GM23338 (cell line): ENCODE measurements around the gene SLC35A4. TPM values are rescaled to one million over a fixed set of nuclear protein-coding genes. Genes with fewer than 3 reads are reported as not detected.

Source experiments
- ATAC-seq: fragments of 200-7000 bp; cut with Tn5 transposase; 3 replicates; pipeline ENCODE4 v1.9.1; 2020
- DNase-seq: peaks from one replicate; pipeline ENCODE4 v3.0.0-alpha.2; 2015; ENCODE audit warnings: low spot score
- H2AFZ ChIP-seq: fragments of 200-600 bp; sonication (generic); 2 replicates; pipeline ENCODE4 v1.8.0; 2016; ENCODE audit warnings: antibody characterized with exemption, mild to moderate bottlenecking, moderate library complexity
- H3F3A ChIP-seq: fragments of 200-600 bp; sonication (generic); replicated peaks from 2 replicates; pipeline ENCODE4 v1.8.0; 2017; ENCODE audit warnings: antibody characterized with exemption, mixed run types, low read depth
- H3K27ac ChIP-seq: fragments of 200-600 bp; sonication (generic); 2 replicates; pipeline ENCODE4 v1.6.1; 2016; ENCODE audit warnings: low read depth
- H3K27me3 ChIP-seq: fragments of 200-600 bp; sonication (generic); 2 replicates; pipeline ENCODE4 v1.8.0; 2016; ENCODE audit warnings: mild to moderate bottlenecking, mixed run types, moderate library complexity; ENCODE audit not compliant: insufficient read depth
- H3K36me3 ChIP-seq: fragments of 200-600 bp; sonication (generic); 2 replicates; pipeline ENCODE4 v1.8.0; 2016; ENCODE audit warnings: mild to moderate bottlenecking; ENCODE audit not compliant: insufficient read depth
- H3K4me1 ChIP-seq: fragments of 200-600 bp; sonication (generic); 2 replicates; pipeline ENCODE4 v1.8.0; 2016; ENCODE audit warnings: mild to moderate bottlenecking, moderate library complexity; ENCODE audit not compliant: insufficient read depth
- H3K4me2 ChIP-seq: fragments of 200-600 bp; sonication (generic); 2 replicates; pipeline ENCODE4 v1.7.1; 2017; ENCODE audit warnings: mixed run types
- H3K4me3 ChIP-seq: fragments of 200-600 bp; sonication (generic); 2 replicates; pipeline ENCODE4 v1.6.1; 2016; ENCODE audit warnings: mixed run types
- H3K79me2 ChIP-seq: fragments of 200-600 bp; sonication (generic); replicated peaks from 2 replicates; pipeline ENCODE4 v1.8.0; 2017; ENCODE audit warnings: mild to moderate bottlenecking; ENCODE audit not compliant: insufficient read depth
- H3K9me2 ChIP-seq: fragments of 200-600 bp; sonication (generic); 2 replicates; pipeline ENCODE4 v1.8.0; 2017; ENCODE audit not compliant: insufficient read depth
- H4K20me1 ChIP-seq: fragments of 200-600 bp; sonication (generic); replicated peaks from 2 replicates; pipeline ENCODE4 v1.8.0; 2017; ENCODE audit warnings: mild to moderate bottlenecking; ENCODE audit not compliant: insufficient read depth
- H3K27ac Mint-ChIP-seq: 2 replicates; pipeline ENCODE4 v1.8.0; 2020; ENCODE audit warnings: inconsistent platforms, mild to moderate bottlenecking, moderate library complexity, mixed read lengths
- H3K27me3 Mint-ChIP-seq: 3 replicates; pipeline ENCODE4 v1.8.0; 2022; ENCODE audit warnings: low read depth, mild to moderate bottlenecking, moderate library complexity, mixed read lengths, inconsistent platforms; ENCODE audit not compliant: insufficient read depth, poor library complexity
- H3K36me3 Mint-ChIP-seq: 3 replicates; pipeline ENCODE4 v1.8.0; 2021; ENCODE audit warnings: low read depth, mild to moderate bottlenecking, inconsistent platforms, moderate library complexity, mixed read lengths
- H3K4me1 Mint-ChIP-seq: 3 replicates; pipeline ENCODE4 v1.8.0; 2020; ENCODE audit warnings: mild to moderate bottlenecking, inconsistent platforms, mixed read lengths
- H3K4me3 Mint-ChIP-seq: 3 replicates; pipeline ENCODE4 v1.8.0; 2021; ENCODE audit warnings: moderate library complexity, mild to moderate bottlenecking, inconsistent platforms, mixed read lengths
- H3K9me3 Mint-ChIP-seq: 3 replicates; pipeline ENCODE4 v1.8.0; 2020; ENCODE audit warnings: moderate library complexity, mild to moderate bottlenecking, inconsistent platforms, mixed read lengths
- CREB1 ChIP-seq: fragments of 250-450 bp; sonication (Bioruptor Pico); IDR thresholded peaks from 2 replicates; pipeline ENCODE4 v1.5.0; 2020; ENCODE audit warnings: low read depth, mild to moderate bottlenecking, moderate library complexity
- ETS1 ChIP-seq: IDR thresholded peaks from 2 replicates; pipeline ENCODE4 v1.6.1; 2016; ENCODE audit warnings: antibody characterized with exemption
- EZH2 ChIP-seq: fragments of 200-600 bp; sonication (generic); IDR thresholded peaks from one replicate; pipeline ENCODE4 v1.8.0; 2017; ENCODE audit warnings: antibody characterized with exemption, mild to moderate bottlenecking, low read depth; ENCODE audit not compliant: unreplicated experiment
- EZH2phosphoT487 ChIP-seq: fragments of 200-600 bp; sonication (generic); IDR thresholded peaks from one replicate; pipeline ENCODE4 v1.8.1; 2018; ENCODE audit warnings: antibody characterized with exemption; ENCODE audit not compliant: unreplicated experiment
- JUNB ChIP-seq: IDR thresholded peaks from one replicate; pipeline ENCODE4 v1.6.1; 2016; ENCODE audit warnings: antibody characterized with exemption; ENCODE audit not compliant: unreplicated experiment
- NANOG ChIP-seq: IDR thresholded peaks from 2 replicates; pipeline ENCODE4 v1.6.1; 2016; ENCODE audit warnings: antibody characterized with exemption, borderline replicate concordance
- POLR2AphosphoS5 ChIP-seq: IDR thresholded peaks from 2 replicates; pipeline ENCODE4 v1.6.1; 2016; ENCODE audit warnings: antibody characterized with exemption, low read depth
- ZNF114 ChIP-seq: fragments of 250-450 bp; sonication (Bioruptor Pico); IDR thresholded peaks from 2 replicates; pipeline ENCODE4 v1.5.0; 2020; ENCODE audit warnings: mild to moderate bottlenecking, moderate library complexity
- ZNF331 ChIP-seq: fragments of 250-450 bp; sonication (Bioruptor Pico); IDR thresholded peaks from 2 replicates; pipeline ENCODE4 v1.5.0; 2020; ENCODE audit warnings: low read depth, mild to moderate bottlenecking, moderate library complexity
- ZNF462 ChIP-seq: fragments of 250-450 bp; sonication (Bioruptor Pico); IDR thresholded peaks from 2 replicates; pipeline ENCODE4 v1.5.0; 2020; ENCODE audit warnings: mild to moderate bottlenecking, moderate library complexity
- polyA plus RNA-seq: library from polyadenylated mRNA; unstranded; fragments of >200 nt; fragmentation: Nextera tagmentation; extraction: Ambion mirVana; gene quantifications from 2 replicates; pipeline ENCODE4 v1.2.1, GENCODE V29; 2016
- total RNA-seq: library from RNA; depleted of rRNA; stranded (reverse); fragments of >200 nt; shearing (Covaris generic); gene quantifications from 2 replicates; pipeline ENCODE4 v1.2.3, GENCODE V29; 2014
- TF ChIP-seq, protein P1 (sequence below), 2 experiments: fragments of 200-600 bp in 1 of 2; sonication (generic) in 1 of 2; conservative IDR thresholded peaks; 2 replicates each; pipeline versions ENCODE4 v1.5.1 to v1.6.1; 2016 to 2017; ENCODE audit warnings: antibody characterized with exemption in 2 of 2, low read depth in 2 of 2, mild to moderate bottlenecking in 2 of 2, moderate library complexity in 1 of 2
- TF ChIP-seq, protein P2 (sequence below): IDR thresholded peaks from one replicate; pipeline ENCODE4 v1.6.1; 2018; ENCODE audit warnings: antibody characterized with exemption; ENCODE audit not compliant: unreplicated experiment

The SLC35A4 gene
- total and polyA plus RNA-seq, 2 experiments from 2014 or later: 17.7 to 39.1 TPM

GRCh38 chr5:140556438-140556837 is 8.2 kb upstream of the SLC35A4 start:
- no peaks in the 10 kb centered on the region; the same call in 1 of the 2 replicates for H3K9me2 ChIP-seq
- H3K4me1 ChIP-seq: peaks cover 18% of the 10 kb centered on the region
- Mint-ChIP-seq H3K4me1 (peaks cover 21% of the 10 kb centered on the region), H3K27ac (peak overlapping the region; percentile 93), H3K9me3 (no peaks in the 10 kb centered on the region; the same call in 2 of the 3 replicates), H3K4me3 (peak overlapping the region; percentile 80), H3K27me3 (peaks cover 14% of the 10 kb centered on the region), H3K36me3 (peaks cover 24% of the 10 kb centered on the region)
- no peaks in the 10 kb centered on the region for H3K27me3 ChIP-seq
- TF ChIP-seq EZH2phosphoT487 (no peak), ZNF462 (CRISPR knock-in tag) (no peak), ZNF331 (CRISPR knock-in tag) (no peak), EZH2 (no peak), JUNB (no peak), ETS1 (no peak), NANOG (no peak), CREB1 (CRISPR knock-in tag) (no peak), ZNF114 (CRISPR knock-in tag) (no peak), POLR2AphosphoS5 (no peak)
- TF ChIP-seq, protein P1, sequence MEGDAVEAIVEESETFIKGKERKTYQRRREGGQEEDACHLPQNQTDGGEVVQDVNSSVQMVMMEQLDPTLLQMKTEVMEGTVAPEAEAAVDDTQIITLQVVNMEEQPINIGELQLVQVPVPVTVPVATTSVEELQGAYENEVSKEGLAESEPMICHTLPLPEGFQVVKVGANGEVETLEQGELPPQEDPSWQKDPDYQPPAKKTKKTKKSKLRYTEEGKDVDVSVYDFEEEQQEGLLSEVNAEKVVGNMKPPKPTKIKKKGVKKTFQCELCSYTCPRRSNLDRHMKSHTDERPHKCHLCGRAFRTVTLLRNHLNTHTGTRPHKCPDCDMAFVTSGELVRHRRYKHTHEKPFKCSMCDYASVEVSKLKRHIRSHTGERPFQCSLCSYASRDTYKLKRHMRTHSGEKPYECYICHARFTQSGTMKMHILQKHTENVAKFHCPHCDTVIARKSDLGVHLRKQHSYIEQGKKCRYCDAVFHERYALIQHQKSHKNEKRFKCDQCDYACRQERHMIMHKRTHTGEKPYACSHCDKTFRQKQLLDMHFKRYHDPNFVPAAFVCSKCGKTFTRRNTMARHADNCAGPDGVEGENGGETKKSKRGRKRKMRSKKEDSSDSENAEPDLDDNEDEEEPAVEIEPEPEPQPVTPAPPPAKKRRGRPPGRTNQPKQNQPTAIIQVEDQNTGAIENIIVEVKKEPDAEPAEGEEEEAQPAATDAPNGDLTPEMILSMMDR (conservative IDR thresholded peaks at IDR 0.05; ENCODE audit: low read depth in 2 of 2): no peak
- TF ChIP-seq, protein P2, sequence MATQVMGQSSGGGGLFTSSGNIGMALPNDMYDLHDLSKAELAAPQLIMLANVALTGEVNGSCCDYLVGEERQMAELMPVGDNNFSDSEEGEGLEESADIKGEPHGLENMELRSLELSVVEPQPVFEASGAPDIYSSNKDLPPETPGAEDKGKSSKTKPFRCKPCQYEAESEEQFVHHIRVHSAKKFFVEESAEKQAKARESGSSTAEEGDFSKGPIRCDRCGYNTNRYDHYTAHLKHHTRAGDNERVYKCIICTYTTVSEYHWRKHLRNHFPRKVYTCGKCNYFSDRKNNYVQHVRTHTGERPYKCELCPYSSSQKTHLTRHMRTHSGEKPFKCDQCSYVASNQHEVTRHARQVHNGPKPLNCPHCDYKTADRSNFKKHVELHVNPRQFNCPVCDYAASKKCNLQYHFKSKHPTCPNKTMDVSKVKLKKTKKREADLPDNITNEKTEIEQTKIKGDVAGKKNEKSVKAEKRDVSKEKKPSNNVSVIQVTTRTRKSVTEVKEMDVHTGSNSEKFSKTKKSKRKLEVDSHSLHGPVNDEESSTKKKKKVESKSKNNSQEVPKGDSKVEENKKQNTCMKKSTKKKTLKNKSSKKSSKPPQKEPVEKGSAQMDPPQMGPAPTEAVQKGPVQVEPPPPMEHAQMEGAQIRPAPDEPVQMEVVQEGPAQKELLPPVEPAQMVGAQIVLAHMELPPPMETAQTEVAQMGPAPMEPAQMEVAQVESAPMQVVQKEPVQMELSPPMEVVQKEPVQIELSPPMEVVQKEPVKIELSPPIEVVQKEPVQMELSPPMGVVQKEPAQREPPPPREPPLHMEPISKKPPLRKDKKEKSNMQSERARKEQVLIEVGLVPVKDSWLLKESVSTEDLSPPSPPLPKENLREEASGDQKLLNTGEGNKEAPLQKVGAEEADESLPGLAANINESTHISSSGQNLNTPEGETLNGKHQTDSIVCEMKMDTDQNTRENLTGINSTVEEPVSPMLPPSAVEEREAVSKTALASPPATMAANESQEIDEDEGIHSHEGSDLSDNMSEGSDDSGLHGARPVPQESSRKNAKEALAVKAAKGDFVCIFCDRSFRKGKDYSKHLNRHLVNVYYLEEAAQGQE: no peak
- no peak for ATAC-seq
- H3K4me3 ChIP-seq: peak overlapping the region; percentile 80
- H3K36me3 ChIP-seq: peaks cover 9% of the 10 kb centered on the region; the same call in 1 of the 2 replicates
- H3K79me2 ChIP-seq: peaks cover 53% of the 10 kb centered on the region
- peak overlapping the region; percentile 85 for H3K4me2 ChIP-seq
- H2AFZ ChIP-seq: no peak overlapping the region
- DNase-seq: no peak
- H4K20me1 ChIP-seq: peaks cover 3% of the 10 kb centered on the region; the same call in 1 of the 2 replicates
- H3K27ac ChIP-seq: peak overlapping the region; percentile 83
- 0 out of 2 replicates have a peak, but pooled peaks cover 2% of the 10 kb centered on the region for H3F3A ChIP-seq
